Pons (tissue), 1 donor: Measurements from ENCODE around the gene UCP3.

Experiments
- DNase-seq: peaks from one replicate; pipeline ENCODE4 v3.0.0-alpha.2; 2016; ENCODE audit warnings: low spot score

The UCP3 gene

GRCh38 chr11:74018331-74019005, 9.6 kb upstream of the UCP3 start:
- peak; percentile 90 for DNase-seq

GRCh38 chr11:74017631-74018030, 8.7 kb upstream of the UCP3 start:
- DNase-seq: no peak

GRCh38 chr11:74015919-74016684, 7.2 kb upstream of the UCP3 start:
- DNase-seq: no peak

- DNase-seq: peak; percentile 31
Measured at GRCh38 chr11:74014880-74015279, 6.0 kb upstream of the UCP3 start.

GRCh38 chr11:74013141-74013540, 4.3 kb upstream of the UCP3 start:
- no peak for DNase-seq

- DNase-seq: no peak
Measured at GRCh38 chr11:74012074-74012809, 3.4 kb upstream of the UCP3 start.

- DNase-seq: no peak
Measured at GRCh38 chr11:74011360-74012073, 2.6 kb upstream of the UCP3 start.

GRCh38 chr11:74010306-74011300, 1.7 kb upstream of the UCP3 start:
- no peak for DNase-seq

GRCh38 chr11:74009675-74010305, 905 bp upstream of the UCP3 start:
- no peak for DNase-seq

- no peak for DNase-seq
Measured at GRCh38 chr11:74009230-74009547, 304 bp upstream of the UCP3 start.

- DNase-seq: no peak
Measured at GRCh38 chr11:74007691-74008372, 1.1 kb downstream of the UCP3 start.

- no peak for DNase-seq
Measured at GRCh38 chr11:74006743-74007304, 2.1 kb downstream of the UCP3 start.

GRCh38 chr11:74005721-74006517, 3.0 kb downstream of the UCP3 start:
- DNase-seq: no peak

GRCh38 chr11:74004759-74005615, 3.9 kb downstream of the UCP3 start:
- DNase-seq: peak; percentile 16

GRCh38 chr11:74004046-74004695, 4.7 kb downstream of the UCP3 start:
- no peak for DNase-seq

GRCh38 chr11:74002832-74003231, 6.1 kb downstream of the UCP3 start:
- no peak for DNase-seq

- DNase-seq: no peak
Measured at GRCh38 chr11:74001822-74002286, 7.0 kb downstream of the UCP3 start.
